ENCODE measurements around the gene PSAP.

DNA sequence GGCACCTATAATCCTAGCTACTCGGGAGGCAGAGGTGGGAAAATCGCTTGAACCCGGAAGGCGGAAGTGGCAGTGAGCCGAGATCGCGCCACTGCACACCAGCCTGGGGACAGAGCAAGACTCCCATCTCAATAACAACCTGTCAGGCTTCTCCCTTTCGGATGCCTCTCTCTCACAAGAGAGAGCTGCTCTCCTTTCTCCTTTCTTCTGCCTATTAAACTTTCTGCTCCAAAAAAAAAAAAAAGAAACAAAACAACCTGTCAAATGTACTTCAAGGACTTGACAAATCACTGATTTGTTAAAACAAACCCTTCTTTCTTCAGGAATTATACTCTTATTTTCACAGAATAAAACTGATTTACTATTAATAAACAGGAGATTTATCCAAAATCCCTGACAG is 3.6 kb downstream of the PSAP start:
- TF ChIP-seq, protein P1, sequence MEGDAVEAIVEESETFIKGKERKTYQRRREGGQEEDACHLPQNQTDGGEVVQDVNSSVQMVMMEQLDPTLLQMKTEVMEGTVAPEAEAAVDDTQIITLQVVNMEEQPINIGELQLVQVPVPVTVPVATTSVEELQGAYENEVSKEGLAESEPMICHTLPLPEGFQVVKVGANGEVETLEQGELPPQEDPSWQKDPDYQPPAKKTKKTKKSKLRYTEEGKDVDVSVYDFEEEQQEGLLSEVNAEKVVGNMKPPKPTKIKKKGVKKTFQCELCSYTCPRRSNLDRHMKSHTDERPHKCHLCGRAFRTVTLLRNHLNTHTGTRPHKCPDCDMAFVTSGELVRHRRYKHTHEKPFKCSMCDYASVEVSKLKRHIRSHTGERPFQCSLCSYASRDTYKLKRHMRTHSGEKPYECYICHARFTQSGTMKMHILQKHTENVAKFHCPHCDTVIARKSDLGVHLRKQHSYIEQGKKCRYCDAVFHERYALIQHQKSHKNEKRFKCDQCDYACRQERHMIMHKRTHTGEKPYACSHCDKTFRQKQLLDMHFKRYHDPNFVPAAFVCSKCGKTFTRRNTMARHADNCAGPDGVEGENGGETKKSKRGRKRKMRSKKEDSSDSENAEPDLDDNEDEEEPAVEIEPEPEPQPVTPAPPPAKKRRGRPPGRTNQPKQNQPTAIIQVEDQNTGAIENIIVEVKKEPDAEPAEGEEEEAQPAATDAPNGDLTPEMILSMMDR (IDR thresholded peaks at IDR 0.05) = no peak
- TF ChIP-seq, protein P2, sequence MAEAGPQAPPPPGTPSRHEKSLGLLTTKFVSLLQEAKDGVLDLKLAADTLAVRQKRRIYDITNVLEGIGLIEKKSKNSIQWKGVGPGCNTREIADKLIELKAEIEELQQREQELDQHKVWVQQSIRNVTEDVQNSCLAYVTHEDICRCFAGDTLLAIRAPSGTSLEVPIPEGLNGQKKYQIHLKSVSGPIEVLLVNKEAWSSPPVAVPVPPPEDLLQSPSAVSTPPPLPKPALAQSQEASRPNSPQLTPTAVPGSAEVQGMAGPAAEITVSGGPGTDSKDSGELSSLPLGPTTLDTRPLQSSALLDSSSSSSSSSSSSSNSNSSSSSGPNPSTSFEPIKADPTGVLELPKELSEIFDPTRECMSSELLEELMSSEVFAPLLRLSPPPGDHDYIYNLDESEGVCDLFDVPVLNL (CRISPR knock-in tag; IDR thresholded peaks at IDR 0.05; ENCODE audit: borderline replicate concordance, low read depth) = no peak
- TF ChIP-seq KAT7 (CRISPR knock-in tag; IDR thresholded peaks at IDR 0.05; ENCODE audit: borderline replicate concordance) = no peak
- no peak for TF ChIP-seq NR3C1 (CRISPR knock-in tag; conservative IDR thresholded peaks at IDR 0.05; ENCODE audit: low read depth)
- no peak for TF ChIP-seq NR1H2 (CRISPR knock-in tag; IDR thresholded peaks at IDR 0.05)
